CD4-positive, alpha-beta T cell treated with Interleukin-17A for 1 hour (primary cell): ENCODE data around the gene KCNF1.
"Not testable (repeated sequence)": the region's sequence is repeated elsewhere in the genome, so short reads cannot be mapped to it uniquely, and the experiment has no call there.

ENCODE experiments used
- DNase-seq: peaks from one replicate; pipeline ENCODE4 v3.0.0-alpha.2; 2020

Gene KCNF1

GRCh38 chr2:10947446-10948187, 35.9 kb downstream of the KCNF1 start:
- DNase-seq = no peak

DNA sequence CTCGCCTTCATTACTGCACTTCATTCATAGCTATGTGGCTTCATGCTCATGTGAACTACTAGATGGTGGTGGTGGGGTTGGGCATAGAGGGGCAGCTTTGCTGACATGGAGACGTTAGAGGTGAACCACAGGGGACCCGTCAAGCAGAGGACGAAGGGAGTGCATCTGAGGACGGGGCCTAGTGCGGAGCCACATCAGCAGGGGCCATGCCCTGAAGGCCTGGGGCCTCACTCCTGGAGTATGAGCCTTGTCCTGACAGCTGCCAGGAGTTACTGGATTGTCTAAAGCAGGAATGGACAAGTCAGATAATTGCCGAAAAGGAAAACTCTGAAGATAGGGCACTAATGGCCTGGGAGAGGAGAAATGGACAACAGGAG, 36.4 kb downstream of the KCNF1 start:
- DNase-seq = no peak

- DNase-seq = no peak
Observed at GRCh38 chr2:10948606-10949230, 37.0 kb downstream of the KCNF1 start.

- DNase-seq = no peak
Observed at GRCh38 chr2:10949835-10950234, 38.1 kb downstream of the KCNF1 start.

DNA sequence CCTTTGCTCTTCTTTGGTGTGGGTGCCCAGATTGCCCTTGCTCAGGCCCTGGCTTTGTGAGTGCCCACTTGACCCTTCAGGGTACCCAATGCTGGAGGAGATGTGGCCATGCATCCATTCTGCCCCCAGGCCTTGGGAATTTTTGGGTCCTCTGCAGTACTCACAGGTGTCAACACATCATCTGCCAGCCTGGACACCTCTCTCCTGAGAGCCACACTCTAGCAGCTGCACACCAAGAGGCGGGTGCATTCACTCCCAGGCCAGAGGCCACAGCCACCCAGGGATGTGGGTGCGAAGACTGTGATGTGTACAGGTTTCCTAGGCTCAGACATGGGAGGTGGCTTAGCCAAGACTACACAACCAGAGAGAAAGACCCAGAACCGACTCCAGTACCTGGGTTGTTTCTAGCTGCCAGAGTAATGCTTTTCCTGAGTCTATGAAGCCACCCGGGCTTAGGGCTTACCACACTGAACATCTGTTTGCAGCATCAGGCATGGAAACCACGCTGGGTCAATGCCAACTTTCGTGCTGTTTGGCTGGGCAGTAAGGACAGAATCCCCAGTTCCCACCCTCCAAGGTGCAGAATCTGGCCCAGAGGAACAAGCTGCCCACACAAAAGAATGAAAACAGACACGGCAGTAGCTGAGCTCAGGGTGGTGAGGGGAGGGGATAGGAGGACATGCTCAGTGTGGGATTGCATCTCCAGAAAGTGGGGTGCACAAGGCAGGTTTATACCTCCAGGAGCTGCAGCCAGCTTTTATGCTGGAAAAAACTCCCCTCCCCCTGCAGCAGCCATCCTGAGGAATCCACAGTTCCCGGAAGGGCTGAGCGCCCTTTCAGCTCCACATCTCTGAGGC, 40.1 kb downstream of the KCNF1 start:
- no peak for DNase-seq

DNA sequence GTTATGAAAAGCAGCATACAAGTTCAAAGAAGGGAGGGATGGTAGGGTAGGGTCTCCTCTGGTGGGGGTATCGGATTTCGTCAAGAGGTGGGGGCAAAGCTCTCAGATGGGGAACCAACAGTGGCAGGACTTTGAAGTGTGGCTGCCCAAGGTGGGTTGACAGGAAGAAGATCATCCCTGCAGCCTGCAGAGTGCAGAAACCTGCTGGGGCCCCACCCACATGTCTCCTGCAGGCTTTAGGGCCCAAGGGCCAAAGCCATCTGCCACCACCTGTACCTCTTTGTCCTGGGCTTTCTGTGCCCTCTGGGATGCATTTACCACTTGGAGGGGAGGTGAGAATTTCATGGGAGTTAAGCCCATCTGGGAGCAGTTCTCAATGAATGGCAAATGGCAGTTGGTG, 42.7 kb downstream of the KCNF1 start:
- DNase-seq = no peak

DNA sequence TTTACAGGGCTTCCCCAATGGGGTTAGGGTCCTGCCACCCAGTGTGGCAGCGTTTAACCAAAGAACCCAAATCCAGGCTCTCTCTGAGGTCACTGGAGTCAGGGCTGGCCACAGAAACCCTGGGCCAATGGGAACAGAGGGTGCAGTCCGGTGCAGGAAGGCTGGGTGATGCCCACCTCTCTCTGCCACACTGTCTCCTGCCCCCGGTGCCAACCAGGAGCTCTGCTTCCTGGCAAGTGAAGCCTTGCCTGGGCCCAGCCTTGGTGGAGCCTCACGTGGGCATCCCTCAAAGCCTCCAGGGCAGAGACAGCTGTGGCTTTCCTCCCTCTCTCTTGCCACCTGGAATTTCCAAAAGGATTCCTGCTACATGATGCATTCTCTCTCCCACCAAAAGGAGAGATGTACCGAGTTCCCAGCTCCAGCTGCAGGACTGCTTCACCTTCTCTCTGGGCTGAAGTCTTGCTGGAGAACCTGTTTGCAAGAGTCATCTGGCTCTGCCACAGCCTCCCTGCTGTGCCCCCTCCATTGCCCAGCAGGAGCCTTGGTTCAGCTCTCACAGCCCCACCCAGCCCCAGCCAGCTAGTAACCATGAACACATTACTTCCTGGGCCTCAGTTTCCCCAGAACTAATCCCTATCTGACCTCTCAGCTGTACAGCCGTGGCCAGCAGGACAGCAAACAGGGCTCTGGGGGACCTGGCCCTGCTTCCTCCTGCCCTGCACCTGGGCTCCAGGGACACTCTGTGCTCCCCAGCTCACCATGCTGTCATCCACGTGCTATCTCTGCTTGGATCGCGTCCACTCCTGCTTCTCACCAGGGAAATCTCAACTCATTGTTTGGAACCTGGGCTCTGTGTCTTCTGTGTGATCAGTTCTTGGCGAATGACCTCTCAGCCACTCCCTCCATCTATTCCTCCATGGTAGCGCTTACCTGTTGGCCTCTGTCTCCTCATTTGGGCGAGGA, 43.4 kb downstream of the KCNF1 start:
- DNase-seq = no peak

GRCh38 chr2:10956006-10956790, 44.5 kb downstream of the KCNF1 start:
- DNase-seq = no peak

DNA sequence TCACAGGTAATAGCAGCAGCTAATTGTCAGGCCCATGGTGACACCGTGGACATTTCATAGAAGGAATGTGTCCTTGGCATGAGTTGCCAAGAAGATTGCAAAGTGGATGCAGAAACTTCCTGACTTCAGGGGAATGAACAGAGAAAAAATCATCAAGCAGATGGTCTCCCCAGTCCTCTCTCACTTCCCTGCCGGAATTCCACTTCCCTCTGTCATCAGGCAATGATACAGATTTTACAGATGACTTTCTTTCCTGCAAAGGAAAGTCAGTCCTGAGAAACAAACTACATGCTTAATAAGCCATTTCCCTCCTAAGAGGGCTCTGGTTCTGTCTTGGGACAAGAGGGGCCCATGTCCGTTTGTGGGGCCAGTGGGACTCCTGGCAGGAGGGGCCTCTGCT, 45.7 kb downstream of the KCNF1 start:
- DNase-seq = no peak

DNA sequence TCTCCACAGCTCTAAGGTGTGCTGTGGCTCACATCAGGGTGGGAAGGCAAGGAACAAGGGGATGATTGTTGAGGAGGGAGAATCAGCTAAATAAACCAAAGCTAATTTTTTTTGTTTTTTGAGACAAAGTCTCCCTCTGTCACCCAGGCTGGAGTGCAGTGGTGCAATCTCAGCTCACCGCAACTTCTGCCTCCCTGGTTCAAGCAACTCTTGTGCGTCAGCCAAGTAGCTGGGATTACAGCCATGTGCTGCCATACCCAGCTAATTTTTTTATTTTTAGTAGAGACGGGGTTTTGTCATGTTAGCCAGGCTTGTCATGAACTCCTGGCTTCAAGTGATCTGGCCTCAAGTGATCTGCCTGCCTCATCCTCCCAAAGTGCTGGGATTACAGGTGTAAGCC, 46.7 kb downstream of the KCNF1 start:
- DNase-seq = not testable (repeated sequence)

DNA sequence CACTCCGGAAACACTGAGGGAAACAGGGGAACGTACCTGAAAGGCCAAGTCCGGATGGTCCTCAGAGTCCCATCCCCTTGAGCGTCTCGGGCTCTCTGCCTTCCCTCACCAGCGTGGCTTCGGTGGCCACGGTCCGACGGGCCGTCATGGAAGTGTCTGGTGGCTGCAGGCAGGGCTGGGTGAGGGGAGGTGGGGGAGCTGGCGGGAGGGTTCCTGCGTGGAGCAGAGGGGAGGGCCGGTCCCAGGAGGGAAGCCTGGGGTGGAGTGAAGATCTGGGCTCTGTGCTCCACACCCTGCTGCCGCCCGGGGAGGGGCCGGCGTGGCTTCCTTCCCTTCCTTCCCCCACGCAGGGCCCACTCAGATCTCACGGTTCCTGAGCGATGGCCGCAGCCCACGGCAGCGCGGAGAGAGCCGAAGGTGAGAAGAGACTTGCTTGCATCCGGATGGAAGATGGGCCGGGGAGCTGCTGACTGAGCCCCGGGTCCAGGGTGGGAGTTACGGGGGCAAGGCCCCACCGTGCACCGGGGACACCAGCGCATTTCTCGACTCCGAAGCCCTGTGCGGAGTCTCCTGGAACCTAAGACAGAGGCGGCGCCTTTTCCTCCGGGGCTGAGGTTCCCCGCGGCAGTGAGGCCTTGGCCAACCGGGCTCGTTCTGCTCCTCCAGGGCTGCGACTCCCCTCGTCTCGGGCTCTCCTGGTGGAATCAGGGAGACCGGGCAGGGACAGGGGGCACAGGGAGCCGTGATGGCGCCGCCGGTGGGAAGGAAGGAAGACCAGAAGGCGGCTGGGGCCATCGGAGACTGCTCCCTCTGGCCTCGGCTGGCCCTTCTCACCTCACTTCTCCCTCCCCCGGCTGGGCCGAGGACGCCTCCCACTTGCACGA, 49.1 kb downstream of the KCNF1 start:
- no peak for DNase-seq

- no peak for DNase-seq
Observed at GRCh38 chr2:10961490-10961875, 49.7 kb downstream of the KCNF1 start.

- DNase-seq = no peak
Observed at GRCh38 chr2:10962004-10962403, 50.3 kb downstream of the KCNF1 start.

- DNase-seq = no peak
Observed at GRCh38 chr2:10963155-10963554, 51.4 kb downstream of the KCNF1 start.
